ENCODE data around the gene ACTR2. TPM values are rescaled to one million over a fixed set of nuclear protein-coding genes. Genes with fewer than 3 reads are reported as not detected.

Gene ACTR2
- total and polyA plus RNA-seq, 9 of the 15 experiments (the other 6 are each of a cell fraction or from before 2014, with no cell fraction given) = 47.3 to 239 (median 108) TPM

GRCh38 chr2:65186872-65187851, 40.5 kb upstream of the ACTR2 start:
- WGBS (ENCODE audit: insufficient coverage, low coverage, missing lambda C conversion rate) = 46% methylated on average over 19 of the region's 19 CpGs
- peak overlapping the region; percentile 27; the same call in 1 of the 2 replicates for H3K4me2 ChIP-seq (ENCODE audit: insufficient read depth, low read length)
- no peaks in the 10 kb centered on the region for H4K20me1 ChIP-seq (replicated peaks; ENCODE audit: control insufficient read depth, insufficient read depth, low read length)
- H3K27ac ChIP-seq (ENCODE audit: extremely low read depth, low read depth, low read length) = no peak overlapping the region
- peaks cover 3 to 4% of the 10 kb centered on the region in 2 experiments; a peak in 2 of 5 replicates for H3K4me1 ChIP-seq (replicated peaks in 1 of 2; ENCODE audit: control insufficient read depth in 2 of 2, insufficient read depth in 2 of 2, low read length in 2 of 2)
- ATAC-seq = peak; percentile 99
- H3K4me3 ChIP-seq = no peak overlapping the region
- peak; percentile 80 to 87 (median 82) for DNase-seq (ENCODE audit: extremely low read depth in 1 of 4, low spot score in 3 of 4)
- ChIA-PET CTCF (ENCODE audit: low intra/inter-chr PET ratio) (interaction anchor here (0.7 to 2.7 kb wide), 3 partner anchors 122 to 386 kb away, joined by 3 to 16 read pairs (median 7); no protein-coding TSS in a partner anchor), POLR2A (interaction anchor here (0.7 to 1.6 kb wide), 8 partner anchors 9 to 407 kb away, joined by 3 to 5 read pairs (median 4); no protein-coding TSS in a partner anchor)
- in situ Hi-C loops (cut with MboI) = loop anchor here (5.0 kb wide), 1 partner anchor 115 kb away; no protein-coding TSS in a partner anchor
- no peak overlapping the region; a peak in 1 of 4 replicates for H3K9ac ChIP-seq (ENCODE audit: insufficient read depth in 1 of 2, low read depth in 2 of 2, low read length in 2 of 2)
- peak; percentile 97 for FAIRE-seq
- BruUV-seq (replicated peaks) = no TSS peak
- H3K9me1 ChIP-seq (ENCODE audit: control insufficient read depth, insufficient read depth, low read length) = no peaks in the 10 kb centered on the region
- no peaks in the 10 kb centered on the region for H3K79me2 ChIP-seq (ENCODE audit: control insufficient read depth, insufficient read depth, low read length)
- peaks cover 3% of the 10 kb centered on the region; the same call in 1 of the 2 replicates for H3K9me3 ChIP-seq (replicated peaks; ENCODE audit: control insufficient read depth, insufficient read depth, low read depth, low read length)
- intact Hi-C loops (cut with micrococcal nuclease) = loop anchor here (1.0 to 5.0 kb wide), 4 partner anchors 57 to 385 kb away; partner anchors contain the start of gene RAB1A
- H3K36me3 ChIP-seq (ENCODE audit: control insufficient read depth, insufficient read depth, low read length) = no peaks in the 10 kb centered on the region
- peak overlapping the region; percentile 89 for H2AFZ ChIP-seq (ENCODE audit: low read depth, low read length)
- H3K27me3 ChIP-seq (ENCODE audit: control insufficient read depth in 2 of 2, insufficient read depth in 2 of 2, low read length in 2 of 2) = no peaks in the 10 kb centered on the region
- TF ChIP-seq ZC3H8 (IDR thresholded peaks at IDR 0.05) (no peak), RFX5 (IDR thresholded peaks at IDR 0.05; ENCODE audit: low read depth, low read length) (no peak), HLTF (IDR thresholded peaks at IDR 0.05) (peak; percentile 63; the same call in 1 of the 2 replicates), HNRNPH1 (optimal IDR thresholded peaks at IDR 0.05; ENCODE audit: low read depth, low read length) (no peak), BRD4 (IDR thresholded peaks at IDR 0.05) (no peak), MTA3 (IDR thresholded peaks at IDR 0.05; ENCODE audit: borderline replicate concordance) (peak; percentile 35; the same call in 1 of the 2 replicates), ARID3B (CRISPR knock-in tag; IDR thresholded peaks at IDR 0.05; ENCODE audit: borderline replicate concordance) (no peak), MBD1 (CRISPR knock-in tag; IDR thresholded peaks at IDR 0.05) (peak; percentile 15; the same call in 1 of the 2 replicates), HSF4 (CRISPR knock-in tag; IDR thresholded peaks at IDR 0.05; ENCODE audit: borderline replicate concordance) (no peak), XRCC5 (IDR thresholded peaks at IDR 0.05; ENCODE audit: low read depth, low read length) (0 out of 2 replicates have a peak, but pooled peaks have one; percentile 29), ZFP91 (CRISPR knock-in tag; IDR thresholded peaks at IDR 0.05) (no peak), HDAC1 (IDR thresholded peaks at IDR 0.05) (0 out of 4 replicates have a peak, but pooled peaks of 1 of the 2 experiments have one; percentile 42), RB1 (IDR thresholded peaks at IDR 0.05; ENCODE audit: low read depth) (peak; percentile 25; the same call in 1 of the 2 replicates)

Data from K562 (cell line).